ENCODE measurements around the gene CA9. TPM values are rescaled to one million over a fixed set of nuclear protein-coding genes. Genes with fewer than 3 reads are reported as not detected.

Gene CA9
- total RNA-seq, 4 donors from 2014 or later: not detected

- TF ChIP-seq POLR2A (IDR thresholded peaks at IDR 0.05) (no peak), CTCF (IDR thresholded peaks at IDR 0.05) (no peak)
- Histone ChIP-seq H3K27ac (no peak overlapping the region), H3K27me3 (no peaks in the 10 kb centered on the region), H3K9me3 (no peaks in the 10 kb centered on the region), H3K4me1 (no peaks in the 10 kb centered on the region), H3K36me3 (peaks cover 98 to 99% of the 10 kb centered on the region in 2 donors), H3K4me3 (replicated peaks in 1 of 3) (no peak overlapping the region)
- intact Hi-C loops (cut with DNase I): no loop called here
- no peak for DNase-seq
- 95 to 100% methylated on average over 4 of the region's 4 CpGs for WGBS, 2 donors
Observed at GRCh38 chr9:35719546-35719945, 45.8 kb downstream of the CA9 start.

GRCh38 chr9:35723426-35723825 lies 49.7 kb downstream of the CA9 start:
- H3K4me3 ChIP-seq (replicated peaks in 1 of 3): no peak overlapping the region
- H3K4me1 ChIP-seq: peaks cover 10 to 16% of the 10 kb centered on the region in 2 donors
- TF ChIP-seq CTCF (IDR thresholded peaks at IDR 0.05) (no peak), POLR2A (IDR thresholded peaks at IDR 0.05) (no peak)
- 88 to 96% methylated on average over 2 of the region's 2 CpGs for WGBS, 2 donors
- no peaks in the 10 kb centered on the region for H3K9me3 ChIP-seq
- intact Hi-C loops (cut with DNase I): no loop called here
- H3K27me3 ChIP-seq: no peaks in the 10 kb centered on the region
- no peak for DNase-seq
- H3K36me3 ChIP-seq: peaks cover 66 to 70% of the 10 kb centered on the region in 2 donors
- H3K27ac ChIP-seq: no peak overlapping the region

- intact Hi-C loops (cut with DNase I): no loop called here
- TF ChIP-seq CTCF (IDR thresholded peaks at IDR 0.05) (no peak), POLR2A (IDR thresholded peaks at IDR 0.05) (no peak)
- Histone ChIP-seq H3K4me3 (replicated peaks in 1 of 3) (no peak overlapping the region), H3K36me3 (peaks cover 61 to 66% of the 10 kb centered on the region in 2 donors), H3K27me3 (no peaks in the 10 kb centered on the region), H3K9me3 (no peaks in the 10 kb centered on the region), H3K27ac (no peak overlapping the region), H3K4me1 (peaks cover 14 to 20% of the 10 kb centered on the region in 2 donors)
- WGBS, 2 donors: 94% methylated on average over 8 of the region's 8 CpGs
- no peak for DNase-seq
Observed at GRCh38 chr9:35723908-35724307, 50.2 kb downstream of the CA9 start.

- WGBS, 2 donors: 97 to 98% methylated on average over 10 to 11 of the region's 11 CpGs
- no peak for DNase-seq
- TF ChIP-seq CTCF (IDR thresholded peaks at IDR 0.05): no peak
- no peak for TF ChIP-seq POLR2A (IDR thresholded peaks at IDR 0.05)
- H3K4me3 ChIP-seq (replicated peaks in 1 of 3): no peak overlapping the region
- no peaks in the 10 kb centered on the region for H3K27me3 ChIP-seq
- peaks cover 27 to 35% of the 10 kb centered on the region in 2 donors for H3K4me1 ChIP-seq
- peaks cover 47 to 51% of the 10 kb centered on the region in 2 donors for H3K36me3 ChIP-seq
- H3K9me3 ChIP-seq: no peaks in the 10 kb centered on the region
- intact Hi-C loops (cut with DNase I): loop anchor here (5.0 kb wide), 1 partner anchor 73 kb away; the partner anchor contains the start of gene SIT1
- no peak overlapping the region for H3K27ac ChIP-seq
Observed at GRCh38 chr9:35725362-35725761, 51.6 kb downstream of the CA9 start.

GRCh38 chr9:35726931-35727330 lies 53.2 kb downstream of the CA9 start:
- TF ChIP-seq CTCF (IDR thresholded peaks at IDR 0.05) (no peak), POLR2A (IDR thresholded peaks at IDR 0.05) (no peak)
- H3K36me3 ChIP-seq: peaks cover 31 to 35% of the 10 kb centered on the region in 2 donors
- H3K4me3 ChIP-seq (replicated peaks in 1 of 3): no peak overlapping the region
- H3K4me1 ChIP-seq: peaks cover 35 to 44% of the 10 kb centered on the region in 2 donors
- WGBS, 2 donors: 48 to 53% methylated on average over 3 of the region's 3 CpGs
- H3K9me3 ChIP-seq: no peaks in the 10 kb centered on the region
- DNase-seq: peak; percentile 31 to 41
- intact Hi-C loops (cut with DNase I): loop anchor here (5.0 kb wide), 1 partner anchor 75 kb away; the partner anchor contains the start of gene SIT1
- peak overlapping the region; percentile 44 to 59 (median 52) for H3K27ac ChIP-seq
- H3K27me3 ChIP-seq: no peaks in the 10 kb centered on the region
